Adipocyte (in vitro differentiated cells): ENCODE results near the gene APEX1.

ENCODE experiments used
- DNase-seq: peaks from one replicate; pipeline ENCODE4 v3.0.0-alpha.2; 2015; ENCODE audit warnings: low read depth
- H3K27me3 ChIP-seq: replicated peaks from 2 replicates; pipeline ENCODE4 v1.7.0; 2013; ENCODE audit warnings: mild to moderate bottlenecking, low read length, moderate library complexity; ENCODE audit not compliant: control insufficient read depth, insufficient read depth
- H3K36me3 ChIP-seq: 2 replicates; pipeline ENCODE4 v1.7.0; 2013; ENCODE audit warnings: low read length, mild to moderate bottlenecking, moderate library complexity; ENCODE audit not compliant: control insufficient read depth, insufficient read depth, severe bottlenecking
- H3K4me1 ChIP-seq: 2 replicates; pipeline ENCODE4 v1.7.0; 2013; ENCODE audit warnings: mild to moderate bottlenecking, low read length, moderate library complexity; ENCODE audit not compliant: control insufficient read depth, insufficient read depth
- H3K4me3 ChIP-seq: 2 replicates; pipeline ENCODE4 v1.7.0; 2013; ENCODE audit warnings: mild to moderate bottlenecking, low read length, moderate library complexity
- H3K9ac ChIP-seq: 2 replicates; pipeline ENCODE4 v1.7.0; 2013; ENCODE audit warnings: mild to moderate bottlenecking, low read length, moderate library complexity
- H3K9me3 ChIP-seq: 2 replicates; pipeline ENCODE4 v1.7.0; 2013; ENCODE audit warnings: mild to moderate bottlenecking, low read length, moderate library complexity; ENCODE audit not compliant: control insufficient read depth

The APEX1 gene

DNA sequence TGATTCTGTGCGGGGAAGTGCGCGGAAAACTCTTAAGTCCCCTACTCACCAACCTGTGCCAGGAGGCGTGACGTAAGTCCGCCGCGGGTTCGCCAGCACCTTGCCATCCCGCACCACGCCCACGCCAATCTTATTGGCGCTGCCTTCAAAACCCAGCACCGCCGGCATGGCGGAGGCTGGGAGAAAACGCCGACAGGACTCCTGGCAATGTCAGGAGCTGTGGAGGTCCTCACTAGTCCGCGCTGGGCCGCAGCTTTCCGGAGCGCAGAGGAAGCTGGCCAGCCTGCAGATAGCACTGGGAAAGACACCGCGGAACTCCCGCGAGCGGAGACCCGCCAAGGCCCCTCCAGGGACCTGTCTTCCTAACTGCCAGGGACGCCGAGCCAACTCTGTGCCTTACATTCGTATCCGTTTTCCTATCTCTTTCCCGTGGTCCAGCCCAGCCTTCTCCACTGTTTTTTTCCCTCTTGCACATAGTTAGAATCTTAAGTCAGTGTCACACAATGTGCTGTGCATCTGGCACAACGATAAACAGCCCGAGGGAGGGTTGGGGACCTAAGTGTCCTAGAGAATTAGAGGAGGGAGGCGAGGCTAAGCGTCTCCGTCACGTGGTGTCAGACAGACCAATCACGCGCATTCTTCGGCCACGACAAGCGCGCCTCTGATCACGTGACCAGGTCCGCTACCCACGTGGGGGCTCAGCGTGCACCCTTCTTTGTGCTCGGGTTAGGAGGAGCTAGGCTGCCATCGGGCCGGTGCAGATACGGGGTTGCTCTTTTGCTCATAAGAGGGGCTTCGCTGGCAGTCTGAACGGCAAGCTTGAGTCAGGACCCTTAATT is at the start of gene APEX1, which contains the start of gene OSGEP:
TSS of gene APEX1 (plus strand) at position 711 of the 839 bp plus-strand sequence. CDS start 420 bp downstream, outside the sequence.
TSS of gene OSGEP (minus strand) at position 297 of the 839 bp plus-strand sequence. CDS start at position 168, 129 bp downstream.
- peaks cover 37% of the 10 kb centered on the region for H3K4me1 ChIP-seq
- no peaks in the 10 kb centered on the region for H3K9me3 ChIP-seq
- H3K27me3 ChIP-seq: no peaks in the 10 kb centered on the region
- peaks cover 50% of the 10 kb centered on the region for H3K36me3 ChIP-seq
- peak within 1 kb of the TSS; percentile 90 for H3K4me3 ChIP-seq
- peak within 1 kb of the TSS; percentile 94 for H3K9ac ChIP-seq
- peak; percentile 100 for DNase-seq

DNA sequence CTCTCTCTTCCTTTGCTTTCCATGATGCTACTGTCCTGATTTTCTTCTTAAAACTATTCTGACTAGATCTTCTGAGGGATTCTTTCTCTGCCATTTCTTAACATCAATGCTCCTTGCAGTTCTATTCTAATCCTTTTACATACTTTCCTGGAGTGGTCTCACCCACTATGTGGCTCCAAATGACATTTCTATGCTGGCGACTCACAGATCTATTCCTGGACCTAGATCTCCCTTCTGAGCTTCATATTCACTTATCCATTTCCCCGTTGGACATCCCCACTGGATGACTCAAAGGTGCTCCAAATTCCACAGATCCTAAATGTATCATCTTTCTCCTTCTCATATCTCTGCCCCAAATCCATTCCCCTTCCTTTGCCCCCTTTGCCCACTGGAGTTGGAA is 45.8 kb upstream of the APEX1 start:
- DNase-seq: peak; percentile 14
- Histone ChIP-seq H3K36me3 (peaks cover 39% of the 10 kb centered on the region), H3K4me1 (peaks cover 18% of the 10 kb centered on the region), H3K27me3 (no peaks in the 10 kb centered on the region), H3K9me3 (no peaks in the 10 kb centered on the region), H3K9ac (no peak overlapping the region), H3K4me3 (no peak overlapping the region)

DNA sequence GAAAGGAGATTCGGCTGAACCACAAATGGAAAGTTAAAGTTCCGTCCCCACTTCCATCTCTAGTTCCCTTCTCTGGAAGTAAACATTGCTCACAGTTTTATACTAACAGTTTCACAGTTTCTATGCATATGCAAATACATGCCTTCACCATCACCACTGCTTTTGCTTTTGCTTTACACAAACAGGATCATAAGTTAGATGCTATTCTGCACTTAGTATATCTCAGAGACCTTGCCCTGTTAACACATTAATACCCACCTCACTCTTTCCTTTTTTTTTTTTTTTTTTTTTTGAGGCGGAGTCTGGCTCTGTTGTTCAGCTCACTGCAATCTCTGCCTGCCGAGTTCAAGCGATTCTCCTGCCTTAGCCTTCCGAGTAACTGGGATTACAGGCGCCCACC is 42.6 kb upstream of the APEX1 start:
- Histone ChIP-seq H3K36me3 (peaks cover 11% of the 10 kb centered on the region), H3K9me3 (no peaks in the 10 kb centered on the region), H3K27me3 (no peaks in the 10 kb centered on the region), H3K9ac (peak overlapping the region; percentile 98), H3K4me1 (peaks cover 20% of the 10 kb centered on the region), H3K4me3 (peak overlapping the region; percentile 91)
- peak; percentile 50 for DNase-seq

DNA sequence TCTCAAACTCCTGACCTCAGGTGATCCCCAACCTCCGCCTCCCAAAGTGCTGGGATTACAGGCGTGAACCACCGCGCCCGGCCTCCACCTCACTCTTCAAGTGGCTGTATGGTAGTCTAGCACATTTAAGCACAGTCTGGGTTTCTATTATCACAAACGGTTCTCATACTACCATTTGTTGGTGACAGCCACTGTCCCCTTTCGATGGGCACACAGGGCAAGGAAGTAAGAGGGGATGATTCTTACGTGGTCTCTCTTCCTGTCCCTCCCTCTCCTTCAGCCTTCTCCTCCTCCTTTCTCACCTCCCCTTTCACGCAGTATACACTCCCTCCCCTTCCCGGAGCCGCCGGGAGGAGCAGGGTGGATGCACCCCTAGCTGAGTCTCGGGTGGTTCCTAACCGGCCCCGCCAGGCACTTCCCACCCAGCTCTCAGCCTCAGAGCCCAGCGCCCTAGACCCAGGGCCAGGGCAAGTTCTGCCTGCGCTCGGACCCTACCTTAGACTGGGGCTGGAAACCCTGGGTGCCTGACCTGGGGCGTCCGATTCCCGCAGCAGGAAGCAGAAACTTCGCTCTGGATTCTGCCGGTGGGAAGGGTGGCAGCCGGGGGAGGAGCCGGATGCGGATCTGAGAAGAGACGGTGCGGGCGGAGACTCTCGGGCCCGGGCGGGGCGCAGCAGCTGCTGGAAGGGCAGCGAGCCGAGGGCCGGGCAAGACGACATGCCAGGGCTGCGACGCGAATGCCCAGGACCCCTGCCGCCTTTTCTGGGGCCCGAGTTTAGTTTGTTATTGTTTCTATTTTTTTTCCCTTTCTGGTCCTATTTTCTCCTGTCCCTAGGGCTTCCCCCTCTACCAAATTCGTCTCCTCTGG is 41.9 kb upstream of the APEX1 start, which contains the start of gene TEP1:
TSS of gene TEP1 (minus strand) at position 626 of the 868 bp plus-strand sequence. CDS start 5,062 bp downstream, outside the sequence.
- peak within 1 kb of the TSS; percentile 91 for H3K4me3 ChIP-seq
- no peaks in the 10 kb centered on the region for H3K27me3 ChIP-seq
- H3K9me3 ChIP-seq: no peaks in the 10 kb centered on the region
- peaks cover 20% of the 10 kb centered on the region for H3K4me1 ChIP-seq
- H3K36me3 ChIP-seq: peaks cover 4% of the 10 kb centered on the region
- H3K9ac ChIP-seq: peak within 1 kb of the TSS; percentile 98
- peak; percentile 95 for DNase-seq

DNA sequence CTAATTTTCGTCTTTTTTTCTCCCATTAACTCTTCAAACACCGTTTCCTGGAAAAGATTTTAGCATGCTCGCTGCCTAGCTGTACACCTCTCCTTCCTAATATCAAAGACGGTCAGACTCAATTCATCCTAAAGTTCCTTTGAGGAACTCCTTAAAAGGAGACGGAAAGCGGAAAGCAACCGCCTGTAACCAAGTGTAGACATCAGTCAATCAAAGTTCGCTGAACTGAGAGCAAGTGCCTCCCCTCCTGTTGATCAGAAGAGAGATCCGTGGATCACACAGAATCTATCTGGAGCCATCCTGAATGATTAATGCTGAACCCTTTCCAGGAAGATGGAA is 41.3 kb upstream of the APEX1 start:
- peak; percentile 45 for DNase-seq
- Histone ChIP-seq H3K4me1 (peaks cover 24% of the 10 kb centered on the region), H3K9ac (peak overlapping the region; percentile 98), H3K4me3 (peak overlapping the region; percentile 91), H3K36me3 (no peaks in the 10 kb centered on the region), H3K9me3 (no peaks in the 10 kb centered on the region), H3K27me3 (no peaks in the 10 kb centered on the region)

DNA sequence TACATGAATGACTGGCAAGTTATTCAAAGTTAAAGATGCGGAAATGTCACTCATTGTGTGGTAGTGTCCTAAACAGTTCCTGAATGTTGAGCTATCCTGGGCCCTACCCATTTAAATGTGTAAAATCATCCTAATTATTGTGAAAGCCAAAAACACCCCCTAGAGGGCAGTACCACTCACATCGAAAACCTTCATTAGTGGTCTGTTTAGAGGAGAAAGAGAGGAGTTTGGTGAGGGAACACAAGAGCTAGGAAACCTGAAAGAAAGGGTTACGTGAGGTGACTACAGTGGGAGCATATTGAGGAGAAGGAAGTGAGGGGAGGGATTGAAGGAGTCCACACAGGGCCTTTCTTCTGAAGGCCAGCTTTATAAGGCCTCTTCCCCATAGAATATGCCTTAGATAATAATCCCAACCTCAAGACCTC is 39.2 kb upstream of the APEX1 start:
- Histone ChIP-seq H3K4me3 (no peak overlapping the region), H3K9ac (peak overlapping the region; percentile 26), H3K36me3 (no peaks in the 10 kb centered on the region), H3K9me3 (no peaks in the 10 kb centered on the region), H3K4me1 (peaks cover 27% of the 10 kb centered on the region), H3K27me3 (no peaks in the 10 kb centered on the region)
- DNase-seq: peak; percentile 79

DNA sequence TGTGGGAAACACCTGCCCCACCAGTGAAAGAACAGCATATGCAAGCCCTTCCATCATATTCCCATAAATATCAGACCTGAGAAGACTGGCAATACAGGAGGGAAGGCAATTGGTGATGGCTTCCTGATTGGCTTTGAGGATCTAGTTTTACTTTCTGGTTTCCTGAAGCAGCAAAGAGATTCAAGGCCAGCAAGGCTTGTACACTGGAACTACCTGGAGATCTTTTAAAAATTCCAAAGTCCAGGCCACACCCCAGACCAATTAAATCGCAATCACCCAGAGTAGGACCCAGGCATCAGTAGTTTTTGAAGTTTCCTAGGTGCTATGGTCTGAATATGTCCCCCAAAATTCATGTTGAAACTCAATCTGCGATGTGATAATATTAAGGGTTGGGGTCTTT is 38.8 kb upstream of the APEX1 start:
- Histone ChIP-seq H3K9me3 (no peaks in the 10 kb centered on the region), H3K36me3 (no peaks in the 10 kb centered on the region), H3K9ac (peak overlapping the region; percentile 26), H3K4me1 (peaks cover 27% of the 10 kb centered on the region), H3K4me3 (no peak overlapping the region), H3K27me3 (no peaks in the 10 kb centered on the region)
- DNase-seq: no peak

DNA sequence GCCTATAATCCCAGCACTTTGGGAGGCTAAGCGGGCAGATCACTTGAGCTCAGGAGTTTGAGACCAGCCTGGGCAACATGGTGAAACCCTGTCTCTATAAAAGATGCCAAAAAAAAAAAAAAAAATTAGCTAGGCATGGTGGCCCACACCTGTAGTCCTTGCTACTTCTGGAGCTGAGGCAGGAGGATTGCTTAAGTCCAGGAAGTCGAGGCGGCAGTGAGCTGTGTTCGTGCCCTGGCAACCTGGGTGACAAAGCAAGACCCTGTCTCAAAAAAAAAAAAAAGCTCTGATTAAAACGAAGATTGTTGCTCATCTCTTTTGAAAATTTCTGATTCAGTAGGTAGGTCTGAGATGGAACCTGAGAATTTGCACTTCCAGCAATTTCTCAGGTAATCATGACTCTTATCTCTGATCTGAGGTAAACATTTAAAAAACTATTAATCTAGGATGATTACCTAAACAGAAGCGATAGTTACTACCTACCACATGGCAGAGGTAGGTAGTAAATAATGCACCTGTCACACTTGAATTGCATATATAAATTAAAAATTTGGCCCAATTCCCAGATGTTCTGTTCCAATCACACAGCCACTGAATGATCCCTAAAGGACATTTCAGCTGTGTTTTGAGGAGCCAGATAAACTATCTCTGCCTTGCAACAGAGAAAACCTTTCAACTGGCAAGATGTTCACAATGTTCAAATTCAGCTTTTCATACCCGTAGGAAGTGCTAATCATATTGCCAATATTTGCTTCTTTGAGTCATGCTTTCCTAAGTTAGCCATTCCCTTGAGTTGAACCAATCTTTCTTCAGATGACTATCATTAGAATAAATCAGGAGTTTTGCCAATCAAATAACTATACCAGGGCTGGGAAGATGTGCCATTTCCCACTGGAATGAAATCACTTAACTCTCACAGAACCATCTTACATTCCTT is 37.5 kb upstream of the APEX1 start:
- Histone ChIP-seq H3K4me1 (peaks cover 25% of the 10 kb centered on the region), H3K36me3 (no peaks in the 10 kb centered on the region), H3K9me3 (no peaks in the 10 kb centered on the region), H3K27me3 (no peaks in the 10 kb centered on the region), H3K9ac (no peak overlapping the region), H3K4me3 (no peak overlapping the region)
- no peak for DNase-seq

DNA sequence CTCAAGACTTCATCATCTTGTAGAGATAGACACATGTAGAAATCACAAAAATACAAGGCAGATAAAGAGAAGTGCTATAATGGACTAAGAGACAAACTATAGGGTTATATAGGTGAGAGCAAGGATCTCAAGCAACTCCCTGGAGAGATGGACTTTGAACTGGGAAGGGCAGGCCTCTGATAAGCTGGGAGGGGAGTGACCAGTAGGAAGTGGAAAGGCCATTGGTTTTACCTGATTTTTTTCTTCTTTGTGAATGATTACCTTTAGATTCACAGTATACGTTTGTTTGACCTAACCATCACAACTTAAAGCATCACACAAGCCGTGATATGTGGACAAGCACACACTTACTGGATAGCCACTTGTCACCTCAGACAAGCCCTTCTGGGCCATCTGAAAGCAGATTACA is 36.5 kb upstream of the APEX1 start:
- Histone ChIP-seq H3K36me3 (no peaks in the 10 kb centered on the region), H3K9ac (no peak overlapping the region), H3K4me1 (peaks cover 25% of the 10 kb centered on the region), H3K4me3 (no peak overlapping the region), H3K27me3 (no peaks in the 10 kb centered on the region), H3K9me3 (no peaks in the 10 kb centered on the region)
- DNase-seq: no peak

DNA sequence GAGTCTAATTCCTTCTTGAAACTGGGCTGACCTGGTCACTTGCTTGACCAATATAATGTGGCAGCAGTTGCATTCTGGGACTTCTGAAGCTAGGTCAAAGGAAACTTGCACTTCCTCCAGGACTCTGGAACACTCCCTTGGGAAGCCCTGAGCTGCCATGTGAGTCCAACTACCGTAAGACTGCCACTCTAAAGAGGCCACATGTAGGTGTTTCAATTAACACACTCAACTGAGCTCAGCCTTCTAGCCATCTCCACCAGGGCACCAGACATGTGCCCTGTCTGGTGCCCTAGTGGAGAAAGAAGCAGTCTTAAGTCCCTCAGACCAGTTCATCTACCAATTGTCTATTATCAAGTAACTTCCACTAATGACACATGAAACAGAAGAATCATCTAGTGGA is 35.6 kb upstream of the APEX1 start:
- Histone ChIP-seq H3K27me3 (no peaks in the 10 kb centered on the region), H3K9me3 (no peaks in the 10 kb centered on the region), H3K9ac (no peak overlapping the region), H3K36me3 (no peaks in the 10 kb centered on the region), H3K4me3 (no peak overlapping the region), H3K4me1 (peaks cover 16% of the 10 kb centered on the region)
- DNase-seq: no peak
